Caki2 (cell line): ENCODE data around the gene CCDC3. TPM values are rescaled to one million over a fixed set of nuclear protein-coding genes. Genes with fewer than 3 reads are reported as not detected.

ENCODE experiments used
- DNase-seq: peaks from one replicate; pipeline ENCODE4 v3.0.0-alpha.2; 2015; ENCODE audit warnings: low read depth
- in situ Hi-C: cut with HindIII; loops from 2 replicates; pipeline ENCODE4 v1.10.0; 2016; ENCODE audit warnings: low sequenced_read_pairs, low pct_unique_long_range_greater_than_20kb, mixed read lengths
- total RNA-seq: library from RNA; depleted of rRNA; stranded (reverse); fragments of >200 nt; shearing (Covaris generic); gene quantifications from 2 replicates; pipeline ENCODE4 v1.2.3, GENCODE V29; 2014; ENCODE audit warnings: low replicate concordance

CCDC3 gene
- total RNA-seq, 1 experiment from 2014 or later = not detected

DNA sequence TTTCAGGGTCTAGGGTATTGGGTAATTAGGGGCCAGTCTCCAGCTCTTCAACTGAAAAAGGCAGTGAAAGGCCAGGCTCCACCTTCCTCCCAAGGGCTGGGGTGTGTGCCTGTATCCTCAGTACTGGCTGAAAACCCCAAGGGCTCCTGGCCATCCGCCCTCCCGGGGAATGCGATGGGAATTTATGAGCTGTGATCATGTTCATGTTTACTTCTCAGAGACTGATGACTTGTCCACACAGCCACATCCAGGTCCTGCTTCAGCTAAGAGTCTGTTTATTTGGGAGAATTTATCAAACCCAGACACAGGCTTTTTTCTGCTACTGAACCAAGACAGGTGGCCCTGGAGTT lies 91.7 kb downstream of the CCDC3 start:
- DNase-seq = no peak
- in situ Hi-C loops = no loop called here

- DNase-seq = no peak
- in situ Hi-C loops = no loop called here
These were observed 92.2 kb downstream of the CCDC3 start for GRCh38 chr10:12909182-12909835.

GRCh38 chr10:12908773-12909172 lies 92.7 kb downstream of the CCDC3 start:
- DNase-seq = no peak
- in situ Hi-C loops = no loop called here

DNA sequence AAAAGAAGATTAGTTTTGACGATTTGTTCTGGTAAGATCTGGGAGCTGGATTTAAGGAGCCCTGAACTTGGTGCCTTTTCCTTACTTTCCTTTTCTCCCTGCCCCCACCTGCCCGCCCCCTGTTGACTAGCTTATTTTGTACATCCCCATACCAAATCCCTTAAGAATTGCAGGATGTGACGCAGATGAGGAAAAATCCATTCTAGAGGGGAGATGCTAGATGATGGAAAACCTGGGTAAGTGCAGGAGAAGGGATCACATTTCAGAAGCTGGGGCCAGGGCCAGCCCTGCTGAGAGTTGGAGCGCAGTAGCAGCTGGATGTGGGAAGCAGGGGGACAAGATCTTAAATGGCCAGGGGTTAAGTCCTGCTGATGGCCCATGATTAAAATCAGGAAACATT lies 93.9 kb downstream of the CCDC3 start:
- DNase-seq = no peak
- in situ Hi-C loops = no loop called here

DNA sequence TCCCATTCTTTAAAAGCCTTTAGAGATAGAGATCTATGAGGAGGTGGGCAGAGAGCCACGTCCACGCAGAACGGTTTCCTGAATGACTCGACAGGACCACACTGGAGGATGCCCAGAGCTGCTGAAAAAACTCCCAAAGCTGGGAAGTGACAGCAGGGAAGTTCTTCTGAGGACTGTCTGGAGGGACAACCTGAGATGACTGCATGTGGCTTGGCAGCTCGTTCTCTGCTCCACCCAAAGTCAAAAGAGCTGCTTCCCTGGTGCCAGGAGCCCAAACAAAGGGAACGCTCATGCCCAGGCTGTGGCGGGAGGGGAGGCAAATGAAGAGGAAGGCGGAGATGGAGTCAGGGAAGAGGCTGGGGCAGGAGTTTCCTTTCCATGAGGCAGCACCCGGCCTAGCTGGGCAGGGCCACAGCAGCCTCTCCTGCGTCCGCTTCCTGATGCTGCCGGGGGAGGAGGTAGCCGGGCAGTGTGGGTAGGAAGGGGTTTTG lies 95.4 kb downstream of the CCDC3 start:
- DNase-seq = no peak
- in situ Hi-C loops = no loop called here

DNA sequence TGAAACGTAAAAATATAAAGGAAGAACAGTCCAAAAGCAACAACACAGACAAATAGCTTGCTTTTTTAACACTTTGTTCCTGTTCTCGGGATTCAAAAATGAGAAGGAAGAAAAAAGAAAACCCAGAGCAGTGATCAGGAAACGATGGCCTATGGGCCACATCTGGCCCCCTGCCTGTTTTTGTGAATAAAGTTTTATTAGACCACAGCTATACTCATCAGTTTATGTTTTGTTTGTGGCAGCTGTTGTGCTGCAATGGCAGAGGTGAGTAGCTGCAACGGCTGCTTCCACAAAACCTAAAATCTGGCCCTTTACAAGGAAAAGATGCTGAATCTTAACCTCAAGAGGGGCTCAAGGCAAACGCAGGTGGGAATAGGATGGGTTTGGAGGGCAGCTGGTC lies 96.4 kb downstream of the CCDC3 start:
- in situ Hi-C loops = no loop called here
- DNase-seq = no peak

DNA sequence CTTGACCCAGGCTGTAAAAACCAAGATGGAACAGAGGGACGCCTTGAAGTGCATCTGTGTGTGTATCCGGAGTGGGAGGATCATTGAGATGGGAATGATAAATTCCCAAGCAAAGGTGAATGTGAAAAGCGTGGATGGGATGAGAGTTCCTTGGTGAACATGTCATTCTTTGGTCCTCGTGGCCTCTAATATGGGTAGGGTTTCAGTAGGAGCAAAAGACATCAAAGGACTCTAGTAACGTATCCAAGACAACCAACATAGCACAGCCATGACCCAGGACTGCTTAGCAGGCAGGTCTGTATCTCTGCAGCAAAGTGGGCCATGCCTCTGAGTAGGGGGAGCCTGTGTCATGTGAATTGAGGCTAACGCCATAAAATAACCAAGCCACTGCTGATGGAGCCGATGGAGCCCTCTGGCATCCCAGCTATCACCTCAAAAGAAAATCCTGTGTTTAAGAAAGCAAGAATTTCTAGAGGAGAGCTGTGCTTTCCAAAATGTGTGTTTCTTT lies 98.6 kb downstream of the CCDC3 start:
- in situ Hi-C loops = no loop called here
- DNase-seq = no peak

- peak; percentile 57 for DNase-seq
- in situ Hi-C loops = no loop called here
These were observed 99.4 kb downstream of the CCDC3 start for GRCh38 chr10:12902135-12902572.

DNA sequence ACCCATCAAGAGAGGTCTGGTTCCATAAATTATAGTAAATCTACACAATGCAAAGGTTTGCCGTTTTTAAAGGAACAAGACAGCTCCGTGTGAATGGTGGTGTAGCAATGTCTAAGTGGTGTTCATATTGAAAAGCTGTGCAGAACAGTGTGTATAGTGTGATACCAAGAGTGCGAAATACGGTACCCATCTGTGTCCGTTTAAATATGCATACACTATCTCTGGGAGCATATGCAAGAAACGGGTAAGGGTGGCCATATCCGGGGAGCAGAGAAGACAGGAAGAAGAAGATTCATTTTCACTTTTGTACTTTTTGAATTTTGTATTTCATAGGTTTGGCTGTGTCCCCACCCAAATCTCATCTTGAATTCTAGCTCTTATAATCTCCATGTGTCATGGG lies 102.0 kb downstream of the CCDC3 start:
- no peak for DNase-seq
- in situ Hi-C loops = no loop called here

- in situ Hi-C loops = no loop called here
These were observed 103.2 kb downstream of the CCDC3 start for GRCh38 chr10:12898271-12898670.

GRCh38 chr10:12897278-12897677 lies 104.2 kb downstream of the CCDC3 start:
- no peak for DNase-seq
- in situ Hi-C loops = no loop called here

More at GRCh38 chr10:12898271-12898670, 103.2 kb downstream of the CCDC3 start:
- DNase-seq = no peak

DNA sequence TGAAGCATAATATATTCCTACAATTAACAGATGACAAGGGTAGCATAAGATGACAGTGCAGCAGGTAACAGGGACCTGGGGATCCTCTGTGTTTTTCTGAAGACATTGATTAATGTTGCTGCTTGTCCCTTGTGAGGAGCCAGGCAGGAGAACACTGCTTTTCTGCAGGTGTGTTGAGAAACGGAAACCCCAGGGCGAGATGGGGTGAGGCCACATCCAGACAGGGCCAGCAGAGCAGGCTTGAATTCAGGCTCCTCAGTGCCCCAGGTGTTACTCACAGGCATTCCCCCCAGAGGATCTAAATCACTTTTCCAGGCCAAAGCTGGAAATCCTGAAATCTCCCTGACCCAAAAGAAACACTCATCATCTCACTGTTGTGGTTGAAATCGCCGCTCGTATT lies 105.3 kb downstream of the CCDC3 start:
- DNase-seq = no peak
- in situ Hi-C loops = no loop called here

DNA sequence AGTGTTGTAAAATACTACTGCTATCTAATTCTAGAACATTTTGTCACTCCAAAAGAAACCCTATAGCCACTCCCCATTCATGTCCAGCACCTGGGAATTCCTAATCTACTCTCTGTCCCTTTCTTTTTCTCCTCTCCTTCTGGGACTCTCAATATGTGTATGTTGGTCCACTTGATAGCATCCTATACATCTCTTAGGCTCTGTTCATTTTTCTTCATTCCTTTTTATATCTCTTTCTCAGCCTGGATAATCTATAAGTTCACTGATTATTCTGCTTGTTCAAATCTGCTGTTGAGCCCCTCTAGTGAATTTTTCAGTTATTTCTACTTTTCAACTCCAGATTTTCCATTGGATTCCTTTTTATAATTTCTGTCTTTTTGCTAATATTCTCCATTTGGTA lies 108.6 kb downstream of the CCDC3 start:
- no peak for DNase-seq
- in situ Hi-C loops = no loop called here

- in situ Hi-C loops = no loop called here
- no peak for DNase-seq
These were observed 110.6 kb downstream of the CCDC3 start for GRCh38 chr10:12890958-12891357.

GRCh38 chr10:12888470-12888869 lies 113.0 kb downstream of the CCDC3 start:
- no peak for DNase-seq

DNA sequence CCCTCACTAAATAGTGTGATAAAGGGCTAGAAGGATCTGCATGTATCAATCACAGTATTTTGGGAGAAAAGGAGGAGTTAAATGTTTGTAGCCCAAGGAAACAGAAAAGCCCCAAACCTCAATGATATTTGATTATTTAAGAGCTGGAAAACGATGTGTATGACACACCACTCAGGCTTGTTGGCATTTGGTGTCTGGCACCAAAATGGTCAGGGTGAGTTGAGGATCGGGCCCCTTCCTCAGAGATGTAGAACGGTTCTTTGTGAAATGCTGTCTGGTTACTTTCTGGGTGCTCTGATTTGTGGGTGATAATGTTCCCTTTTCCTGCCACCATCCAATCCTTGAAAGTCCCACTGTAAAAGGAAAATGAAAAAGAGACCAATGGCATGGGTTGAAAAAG lies 113.7 kb downstream of the CCDC3 start:
- in situ Hi-C loops = no loop called here
- DNase-seq = no peak

More at GRCh38 chr10:12888470-12888869, 113.0 kb downstream of the CCDC3 start:
- in situ Hi-C loops = no loop called here

DNA sequence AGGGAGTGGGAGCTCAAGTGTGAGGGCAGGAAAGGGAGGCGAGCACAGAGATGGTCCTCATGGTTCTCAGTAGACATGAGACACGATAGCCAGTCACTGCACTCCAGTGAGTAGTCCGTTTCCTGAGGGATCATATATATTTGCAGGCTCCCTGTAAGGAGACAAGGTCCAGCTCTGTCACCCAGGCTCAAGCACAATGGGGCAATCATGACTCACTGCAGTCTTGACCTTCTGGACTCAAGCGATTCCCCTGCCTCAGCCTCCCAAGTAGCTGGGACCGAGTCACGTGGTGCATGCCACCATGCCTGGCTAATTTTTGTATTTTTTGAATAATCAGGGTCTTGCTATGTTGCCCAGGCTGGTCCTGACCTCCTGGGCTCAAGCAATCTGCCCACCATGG lies 116.7 kb downstream of the CCDC3 start:
- DNase-seq = no peak
- in situ Hi-C loops = no loop called here

- DNase-seq = no peak
- in situ Hi-C loops = no loop called here
These were observed 121.1 kb downstream of the CCDC3 start for GRCh38 chr10:12880423-12880822.

GRCh38 chr10:12877150-12877549 lies 124.4 kb downstream of the CCDC3 start:
- in situ Hi-C loops = no loop called here
- no peak for DNase-seq

- in situ Hi-C loops = no loop called here
- DNase-seq = no peak
These were observed 125.2 kb downstream of the CCDC3 start for GRCh38 chr10:12876266-12876665.
